Hematopoietic multipotent progenitor cell treated with erythropoietin and hydrocortisone succinate and interleukin-3 and kit ligand, for 8 days (in vitro differentiated cells): Measurements from ENCODE around the gene COL4A4.
"Not testable (repeated sequence)": the region's sequence is repeated elsewhere in the genome, so short reads cannot be mapped to it uniquely, and the experiment has no call there.

Experiments used
- DNase-seq: peaks from one replicate; pipeline ENCODE4 v3.0.0-alpha.2; 2015

The COL4A4 gene

GRCh38 chr2:227106845-227107759 lies 56.9 kb downstream of the COL4A4 start:
- peak; percentile 60 for DNase-seq

DNA sequence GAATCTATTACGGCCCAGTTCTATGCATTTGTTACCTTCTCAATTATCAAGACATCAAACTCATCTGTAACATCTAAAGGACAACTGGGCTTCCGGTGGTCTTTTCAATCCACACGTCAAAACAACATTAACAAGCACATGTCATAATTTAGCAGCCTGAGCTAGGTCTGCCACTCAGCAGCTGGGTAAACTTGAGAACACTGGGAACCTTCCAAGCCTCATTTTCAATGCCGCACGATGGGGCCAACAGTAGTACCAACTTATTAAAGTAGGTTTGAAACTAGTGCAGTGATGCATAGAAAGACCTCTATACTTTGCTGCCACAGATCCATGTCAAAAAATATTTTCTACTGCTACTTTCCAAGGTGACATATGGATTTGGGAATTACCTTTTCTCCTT lies 60.4 kb downstream of the COL4A4 start:
- no peak for DNase-seq

- DNase-seq: no peak
Measured at GRCh38 chr2:227099340-227099739, 64.7 kb downstream of the COL4A4 start.

DNA sequence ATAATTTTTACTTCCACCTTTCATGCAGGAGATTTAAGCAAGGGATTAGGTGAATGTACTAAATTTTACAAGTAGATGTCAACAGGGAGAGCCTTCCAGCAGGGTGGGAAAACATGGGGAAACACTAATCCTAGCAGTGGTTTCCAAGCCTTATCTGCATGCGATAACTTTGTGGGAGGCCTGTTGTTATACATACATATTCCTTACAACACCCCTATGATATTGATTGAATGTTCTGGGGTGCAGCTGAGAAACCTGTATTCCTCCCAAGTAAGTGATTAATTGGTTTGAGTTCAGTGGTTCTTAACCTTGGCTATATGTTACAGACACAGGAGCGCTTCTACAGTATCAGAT lies 65.9 kb downstream of the COL4A4 start:
- no peak for DNase-seq

GRCh38 chr2:227097495-227098161 lies 66.4 kb downstream of the COL4A4 start:
- DNase-seq: no peak

DNA sequence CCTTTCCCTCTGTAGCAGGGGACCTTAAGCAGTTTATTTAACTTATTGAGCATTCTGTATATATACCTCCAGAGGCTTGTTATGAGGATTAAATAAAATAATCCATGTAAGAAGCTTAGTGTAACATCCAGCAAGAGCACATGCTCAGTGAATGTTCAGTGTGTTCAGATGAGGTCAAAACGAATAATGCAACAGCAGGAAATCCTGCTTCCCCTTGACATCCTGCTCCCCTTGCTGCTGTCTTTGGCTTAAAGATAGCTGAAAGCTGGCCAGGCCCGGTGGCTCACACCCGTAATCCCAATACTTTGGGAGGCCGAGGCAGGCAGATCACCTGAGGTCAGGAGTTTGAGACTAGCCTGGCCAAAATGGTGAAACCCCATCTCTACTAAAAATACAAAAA lies 68.7 kb downstream of the COL4A4 start:
- DNase-seq: no peak

DNA sequence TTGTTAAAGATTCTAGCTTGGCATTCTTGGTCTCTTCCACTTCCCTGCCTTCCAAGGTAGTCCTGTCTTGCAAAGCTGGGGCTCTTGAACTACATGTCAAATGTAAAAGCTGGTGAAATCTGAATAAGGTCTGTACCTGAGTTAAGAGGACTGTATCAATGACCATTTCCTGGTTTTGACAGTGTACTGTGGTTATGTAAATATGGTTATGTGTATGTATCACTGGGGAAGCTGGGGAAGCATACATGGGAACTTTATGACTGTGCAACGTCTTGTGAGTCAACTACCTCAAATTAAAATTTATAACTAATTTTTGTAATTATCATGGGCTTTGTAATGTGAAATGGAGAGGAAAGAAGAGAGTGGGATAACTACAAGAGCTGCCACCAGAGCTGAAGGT lies 81.7 kb downstream of the COL4A4 start:
- DNase-seq: no peak

GRCh38 chr2:227079726-227080125 lies 84.3 kb downstream of the COL4A4 start:
- DNase-seq: no peak

- not testable (repeated sequence) for DNase-seq
Measured at GRCh38 chr2:227065065-227065464, 98.9 kb downstream of the COL4A4 start.

DNA sequence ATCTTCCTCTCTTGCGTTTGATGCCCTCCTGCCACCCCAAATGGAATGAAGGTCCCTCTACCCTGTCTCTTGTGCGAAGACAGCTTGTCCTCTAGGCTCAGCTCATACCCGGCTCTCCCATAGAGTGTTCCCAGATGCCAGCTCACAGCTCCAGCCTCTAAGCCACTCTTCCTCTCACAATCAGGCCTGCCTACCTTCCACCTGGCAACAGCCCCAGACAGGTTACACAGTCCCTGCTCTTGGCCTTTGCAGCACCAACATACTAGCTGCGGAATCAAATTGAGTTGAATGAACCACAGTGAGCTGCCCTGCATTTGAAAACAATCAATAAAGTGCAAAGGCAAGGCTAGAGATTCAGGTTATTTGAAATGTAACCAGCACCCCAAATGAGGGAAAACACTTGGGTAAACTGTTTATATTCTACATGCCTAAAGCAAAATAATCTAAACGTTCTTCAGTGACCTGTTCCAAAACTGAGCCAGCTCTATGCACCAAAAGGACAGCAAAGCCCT lies 105.1 kb downstream of the COL4A4 start:
- no peak for DNase-seq

DNA sequence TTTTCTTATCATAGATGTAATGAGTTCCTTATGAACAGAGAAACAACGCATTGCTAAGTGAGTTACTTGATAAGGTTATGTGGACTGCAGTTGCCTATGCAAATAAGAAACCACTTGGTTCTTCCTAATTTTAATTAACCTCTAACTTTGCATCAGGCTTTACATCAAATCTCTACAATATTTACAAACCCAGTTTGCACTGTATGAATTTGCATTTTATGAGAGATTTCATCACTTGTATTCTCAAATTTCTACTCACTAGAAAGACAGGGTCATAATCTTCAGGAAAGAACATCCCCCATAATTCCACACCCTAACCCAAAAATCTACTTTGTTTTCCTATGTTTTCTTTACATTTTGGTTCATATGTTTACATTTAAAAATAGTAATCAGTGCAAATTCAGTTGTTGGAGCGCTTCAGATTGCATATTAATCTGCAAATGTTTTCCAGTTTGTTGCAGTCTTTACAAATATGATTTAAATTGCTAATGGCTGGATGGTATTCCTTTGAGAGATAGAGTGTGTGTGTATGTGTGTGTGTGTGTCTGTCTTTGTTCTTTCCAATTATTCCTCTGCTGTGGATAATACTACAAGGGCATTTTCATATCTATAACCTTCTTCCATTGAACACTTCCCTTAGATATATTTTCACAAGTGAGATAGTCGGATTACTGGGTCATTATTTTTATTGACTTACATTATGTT lies 106.1 kb downstream of the COL4A4 start:
- DNase-seq: no peak

GRCh38 chr2:227057060-227057459 lies 106.9 kb downstream of the COL4A4 start:
- no peak for DNase-seq

- DNase-seq: no peak
Measured at GRCh38 chr2:227054006-227054405, 110.0 kb downstream of the COL4A4 start.

GRCh38 chr2:227052879-227053278 lies 111.1 kb downstream of the COL4A4 start:
- no peak for DNase-seq

GRCh38 chr2:227043981-227044380 lies 120.0 kb downstream of the COL4A4 start:
- DNase-seq: no peak

- DNase-seq: no peak
Measured at GRCh38 chr2:227038550-227039189, 125.3 kb downstream of the COL4A4 start.

DNA sequence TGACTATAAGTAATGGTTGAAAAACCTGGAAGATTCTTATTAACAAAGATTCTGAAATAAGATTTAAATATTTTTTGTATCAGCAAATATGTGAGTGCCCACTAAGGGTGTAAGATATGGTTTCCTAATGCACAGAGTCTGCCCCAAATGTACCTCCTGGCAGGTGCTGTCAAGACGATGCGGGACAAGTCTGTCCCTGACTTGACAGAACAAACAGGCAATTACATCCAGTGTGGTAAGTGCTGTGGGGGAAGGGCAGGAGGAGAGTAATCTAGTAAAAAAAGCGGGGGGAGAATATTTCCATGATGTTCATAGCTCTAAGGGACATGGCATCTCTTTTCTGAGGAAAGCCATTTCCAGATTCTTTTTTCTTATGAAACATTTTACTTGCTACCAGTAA lies 127.5 kb downstream of the COL4A4 start:
- no peak for DNase-seq

DNA sequence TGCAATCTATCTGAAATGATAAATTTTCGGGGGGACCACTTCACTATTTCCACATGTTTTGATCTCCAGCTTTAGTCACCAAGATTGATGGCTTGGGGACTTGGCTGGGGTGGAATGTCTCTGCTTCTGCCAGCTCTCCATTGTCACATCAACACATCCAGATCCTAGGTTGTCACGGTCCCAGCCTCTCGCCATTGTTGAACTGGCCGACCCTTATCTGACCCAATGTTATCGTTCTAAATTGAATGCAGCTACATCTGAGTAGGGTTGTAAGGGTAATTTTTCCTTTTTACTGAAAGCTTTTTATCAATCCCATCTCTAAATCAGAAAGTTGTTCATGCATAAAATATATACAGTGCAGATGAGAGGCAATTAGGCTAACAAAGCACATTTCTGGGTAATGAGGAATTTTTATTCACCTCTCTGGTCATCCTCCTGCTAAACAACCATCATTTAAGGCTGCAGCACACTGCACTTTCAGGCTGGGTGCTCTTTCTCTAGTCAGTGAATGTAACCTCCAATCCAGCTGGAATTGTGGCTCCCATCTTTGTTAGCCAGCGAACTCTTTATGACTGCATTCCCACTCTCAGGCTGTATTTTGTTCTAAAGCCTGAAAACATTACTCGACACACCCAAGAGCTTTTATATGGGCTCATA lies 128.2 kb downstream of the COL4A4 start:
- DNase-seq: no peak

GRCh38 chr2:227033471-227034148 lies 130.4 kb downstream of the COL4A4 start:
- peak; percentile 43 for DNase-seq

DNA sequence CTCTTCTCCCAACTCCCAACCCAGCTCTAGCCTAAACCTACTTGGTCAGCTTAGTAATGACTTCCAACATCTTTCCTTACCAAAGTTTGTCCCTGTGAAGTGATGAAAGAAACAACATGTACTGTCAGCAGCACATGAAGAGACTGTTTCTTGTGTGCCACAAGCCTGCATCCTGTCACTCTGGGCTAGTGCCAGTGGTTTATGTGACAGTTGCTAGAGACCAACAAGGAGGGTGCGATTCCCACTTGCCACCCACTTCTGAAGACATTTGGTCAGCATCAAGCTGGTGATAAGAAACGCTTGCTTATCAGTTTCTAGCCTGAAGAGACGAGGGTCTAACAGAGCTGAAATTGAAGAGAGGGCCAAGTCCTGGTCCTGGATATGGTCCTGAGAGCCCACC lies 132.6 kb downstream of the COL4A4 start:
- peak; percentile 57 for DNase-seq

DNA sequence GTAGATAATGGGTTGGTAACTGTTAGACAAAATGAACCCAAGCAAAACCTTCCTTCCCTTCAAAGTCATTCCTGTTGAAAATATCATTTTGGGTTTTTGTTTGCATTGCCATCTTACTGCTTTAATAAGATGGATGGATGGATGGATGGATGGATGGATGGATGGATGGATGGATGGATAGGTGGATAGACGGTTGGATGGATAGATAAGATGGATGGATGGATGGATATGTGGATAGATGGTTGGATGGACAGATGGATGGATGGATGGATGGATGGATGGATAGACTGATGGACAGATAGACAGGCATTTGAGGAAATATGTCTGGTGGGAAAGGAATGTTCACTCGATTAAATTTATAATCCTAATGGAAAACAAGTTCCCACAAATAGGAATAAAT lies 133.2 kb downstream of the COL4A4 start:
- DNase-seq: no peak
